Vagina (tissue), 1 donor: ENCODE data around the gene CATSPERE. TPM values are rescaled to one million over a fixed set of nuclear protein-coding genes. Genes with fewer than 3 reads are reported as not detected.

Source experiments
- small RNA-seq: library from RNA; depleted of rRNA; stranded (forward); fragments of <200 nt; gene quantifications from one replicate; pipeline ENCODE3, GENCODE V24; 2016
- total RNA-seq: library from RNA; depleted of rRNA; stranded (reverse); fragments of >200 nt; gene quantifications from one replicate; pipeline ENCODE4 v1.2.3, GENCODE V29; 2016

CATSPERE gene
- total RNA-seq, 1 donor from 2014 or later, result 0.98 TPM

Small RNA genes within 50 kb of the gene (small RNA-seq; reads per million reads assigned to genes)
- gene CYCSP5, result not detected

Other genes starting within 250 kb of the CATSPERE start
- gene ADSS2, start 9.4 kb upstream of the CATSPERE start, total RNA-seq, result 38.1 TPM
- gene DESI2, start 191.9 kb downstream of the CATSPERE start, total RNA-seq, result 25.5 TPM